Measurements from ENCODE around the gene CLPX.

Gene CLPX

GRCh38 chr15:65165875-65166274 is 19.3 kb downstream of the CLPX start:
- H3K36me3 ChIP-seq (ENCODE audit: insufficient read depth) = no peaks in the 10 kb centered on the region; the same call in 1 of the 2 replicates

GRCh38 chr15:65164139-65164538 is 21.0 kb downstream of the CLPX start:
- Histone ChIP-seq H4K20me1 (ENCODE audit: insufficient read depth) (no peaks in the 10 kb centered on the region), H3K36me3 (ENCODE audit: insufficient read depth) (no peaks in the 10 kb centered on the region; the same call in 1 of the 2 replicates), H3K79me2 (ENCODE audit: insufficient read depth, low read depth) (no peaks in the 10 kb centered on the region), H3K9ac (no peak overlapping the region), H3K4me2 (no peak overlapping the region), H2AFZ (ENCODE audit: low read depth) (no peak overlapping the region), H3K27ac (no peak overlapping the region), H3K4me3 (IDR thresholded peaks at IDR 0.05; ENCODE audit: insufficient read depth, low read depth, low read length) (no peak overlapping the region), H3K27me3 (ENCODE audit: insufficient read depth, low read depth) (no peaks in the 10 kb centered on the region), H3K4me1 (ENCODE audit: low read depth, poor library complexity, severe bottlenecking) (no peaks in the 10 kb centered on the region)
- TF ChIP-seq CTCF (conservative IDR thresholded peaks at IDR 0.05; ENCODE audit: low read depth, low read length) = no peak

More at GRCh38 chr15:65165875-65166274, 19.3 kb downstream of the CLPX start:
- Histone ChIP-seq H3K79me2 (ENCODE audit: insufficient read depth, low read depth) (no peaks in the 10 kb centered on the region), H3K27ac (no peak overlapping the region), H3K4me3 (IDR thresholded peaks at IDR 0.05; ENCODE audit: insufficient read depth, low read depth, low read length) (no peak overlapping the region), H3K4me1 (ENCODE audit: low read depth, poor library complexity, severe bottlenecking) (no peaks in the 10 kb centered on the region), H4K20me1 (ENCODE audit: insufficient read depth) (no peaks in the 10 kb centered on the region), H3K9ac (no peak overlapping the region), H3K4me2 (no peak overlapping the region), H3K27me3 (ENCODE audit: insufficient read depth, low read depth) (no peaks in the 10 kb centered on the region), H2AFZ (ENCODE audit: low read depth) (no peak overlapping the region)
- no peak for TF ChIP-seq CTCF (conservative IDR thresholded peaks at IDR 0.05; ENCODE audit: low read depth, low read length)

GRCh38 chr15:65163041-65163440 is 22.1 kb downstream of the CLPX start:
- no peaks in the 10 kb centered on the region for H3K4me1 ChIP-seq (ENCODE audit: low read depth, poor library complexity, severe bottlenecking)
- no peak overlapping the region for H2AFZ ChIP-seq (ENCODE audit: low read depth)
- no peaks in the 10 kb centered on the region for H3K79me2 ChIP-seq (ENCODE audit: insufficient read depth, low read depth)
- H3K27ac ChIP-seq = no peak overlapping the region
- H3K4me2 ChIP-seq = no peak overlapping the region
- H3K27me3 ChIP-seq (ENCODE audit: insufficient read depth, low read depth) = no peaks in the 10 kb centered on the region
- H3K9ac ChIP-seq = no peak overlapping the region
- H4K20me1 ChIP-seq (ENCODE audit: insufficient read depth) = no peaks in the 10 kb centered on the region
- H3K36me3 ChIP-seq (ENCODE audit: insufficient read depth) = no peaks in the 10 kb centered on the region; the same call in 1 of the 2 replicates
- no peak for TF ChIP-seq CTCF (conservative IDR thresholded peaks at IDR 0.05; ENCODE audit: low read depth, low read length)
- no peak overlapping the region for H3K4me3 ChIP-seq (IDR thresholded peaks at IDR 0.05; ENCODE audit: insufficient read depth, low read depth, low read length)

- H3K4me1 ChIP-seq (ENCODE audit: low read depth, poor library complexity, severe bottlenecking) = no peaks in the 10 kb centered on the region
- TF ChIP-seq CTCF (conservative IDR thresholded peaks at IDR 0.05; ENCODE audit: low read depth, low read length) = no peak
- no peaks in the 10 kb centered on the region for H3K27me3 ChIP-seq (ENCODE audit: insufficient read depth, low read depth)
- no peak overlapping the region for H2AFZ ChIP-seq (ENCODE audit: low read depth)
- H3K9ac ChIP-seq = no peak overlapping the region
- no peak overlapping the region for H3K4me2 ChIP-seq
- no peak overlapping the region for H3K4me3 ChIP-seq (IDR thresholded peaks at IDR 0.05; ENCODE audit: insufficient read depth, low read depth, low read length)
- H3K36me3 ChIP-seq (ENCODE audit: insufficient read depth) = peaks cover 7% of the 10 kb centered on the region; the same call in 1 of the 2 replicates
- H3K79me2 ChIP-seq (ENCODE audit: insufficient read depth, low read depth) = no peaks in the 10 kb centered on the region
- H4K20me1 ChIP-seq (ENCODE audit: insufficient read depth) = no peaks in the 10 kb centered on the region
- no peak overlapping the region for H3K27ac ChIP-seq
These were observed 28.4 kb downstream of the CLPX start for GRCh38 chr15:65156692-65157091.

All from KMS-11 (cell line).